SU-DHL-6 (cell line): ENCODE results near the gene CRKL.

Experiments used
- EZH2phosphoT487 ChIP-seq: fragments of 200-600 bp; sonication (generic), shearing (Covaris generic); conservative IDR thresholded peaks from 2 replicates; pipeline ENCODE4 v1.6.1; 2018; ENCODE audit warnings: mild to moderate bottlenecking, antibody characterized with exemption, low read length, moderate library complexity, mixed read lengths
- TF ChIP-seq, protein P1 (sequence below): fragments of 200-600 bp; sonication (generic); IDR thresholded peaks from one replicate; pipeline ENCODE4 v1.5.1; 2017; ENCODE audit warnings: antibody characterized with exemption, mild to moderate bottlenecking, low read length, moderate library complexity; ENCODE audit not compliant: insufficient read depth, poor library complexity, severe bottlenecking

DNA sequence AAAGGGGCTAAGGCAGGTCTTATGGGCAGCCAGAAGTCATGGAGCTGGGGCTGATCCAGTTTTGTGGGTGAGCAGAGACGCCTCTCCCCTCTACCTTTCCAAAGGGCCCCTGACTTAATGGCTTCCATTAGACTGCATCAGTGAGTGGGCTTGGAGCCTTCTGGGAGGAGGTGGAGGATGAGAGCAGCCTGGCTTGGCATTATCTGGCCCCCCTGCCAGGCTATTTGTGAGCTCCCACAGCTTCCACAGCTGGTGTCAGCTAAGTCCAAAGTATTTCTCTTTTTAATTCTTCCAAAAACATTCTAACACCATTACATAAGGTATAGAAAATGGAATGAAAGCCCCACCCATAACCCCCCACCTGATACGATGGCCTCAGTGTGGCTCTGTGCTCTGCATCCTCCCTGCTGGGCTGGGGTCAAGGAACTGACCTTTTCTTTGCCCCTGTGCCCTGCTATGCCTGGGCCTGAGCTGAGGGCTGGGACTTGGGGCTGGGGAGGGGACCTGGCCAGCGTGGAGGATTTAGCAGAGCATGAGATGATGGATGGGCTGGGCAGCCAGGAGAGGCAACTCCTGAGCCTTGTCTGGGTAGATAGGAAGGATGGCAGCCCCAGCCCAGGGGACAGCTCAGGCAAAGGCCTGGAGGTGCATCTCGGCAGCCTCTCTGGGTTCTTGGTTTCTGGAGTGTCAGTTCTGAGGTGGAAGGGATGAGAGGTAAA, 53.9 kb downstream of the CRKL start:
- TF ChIP-seq, protein P1, sequence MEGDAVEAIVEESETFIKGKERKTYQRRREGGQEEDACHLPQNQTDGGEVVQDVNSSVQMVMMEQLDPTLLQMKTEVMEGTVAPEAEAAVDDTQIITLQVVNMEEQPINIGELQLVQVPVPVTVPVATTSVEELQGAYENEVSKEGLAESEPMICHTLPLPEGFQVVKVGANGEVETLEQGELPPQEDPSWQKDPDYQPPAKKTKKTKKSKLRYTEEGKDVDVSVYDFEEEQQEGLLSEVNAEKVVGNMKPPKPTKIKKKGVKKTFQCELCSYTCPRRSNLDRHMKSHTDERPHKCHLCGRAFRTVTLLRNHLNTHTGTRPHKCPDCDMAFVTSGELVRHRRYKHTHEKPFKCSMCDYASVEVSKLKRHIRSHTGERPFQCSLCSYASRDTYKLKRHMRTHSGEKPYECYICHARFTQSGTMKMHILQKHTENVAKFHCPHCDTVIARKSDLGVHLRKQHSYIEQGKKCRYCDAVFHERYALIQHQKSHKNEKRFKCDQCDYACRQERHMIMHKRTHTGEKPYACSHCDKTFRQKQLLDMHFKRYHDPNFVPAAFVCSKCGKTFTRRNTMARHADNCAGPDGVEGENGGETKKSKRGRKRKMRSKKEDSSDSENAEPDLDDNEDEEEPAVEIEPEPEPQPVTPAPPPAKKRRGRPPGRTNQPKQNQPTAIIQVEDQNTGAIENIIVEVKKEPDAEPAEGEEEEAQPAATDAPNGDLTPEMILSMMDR, result no peak
- TF ChIP-seq EZH2phosphoT487, result no peak
